Loucy (cell line): ENCODE results near the gene FCGR3A.

Experiments used
- EZH2phosphoT487 ChIP-seq: fragments of 200-600 bp; IDR thresholded peaks from 2 replicates; pipeline ENCODE4 v1.6.1; 2018; ENCODE audit warnings: antibody characterized with exemption, mild to moderate bottlenecking, moderate library complexity, borderline replicate concordance
- TF ChIP-seq, protein P1 (sequence below): fragments of 200-600 bp; sonication (generic); conservative IDR thresholded peaks from 2 replicates; pipeline ENCODE4 v1.5.1; 2014; ENCODE audit warnings: mild to moderate bottlenecking, antibody characterized with exemption, low read length

DNA sequence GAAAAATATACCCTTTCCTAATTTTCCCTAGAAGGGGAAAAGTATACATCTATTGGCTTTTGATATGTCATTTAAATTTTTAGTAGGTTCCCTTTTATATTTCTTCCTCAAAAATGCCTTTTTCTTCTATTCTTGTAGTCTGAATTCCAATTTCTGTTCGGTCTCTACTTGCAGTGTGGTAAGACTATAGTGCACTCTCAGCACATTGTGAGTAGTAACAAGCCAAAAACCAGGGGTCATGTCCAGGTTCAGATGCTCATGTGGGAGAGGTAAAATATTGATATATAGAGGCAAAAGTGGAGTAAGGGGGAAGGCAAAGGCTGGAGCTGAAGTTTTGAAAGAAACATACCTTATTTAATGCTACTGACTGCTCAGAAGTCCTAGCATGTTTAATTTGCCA, 48.4 kb downstream of the FCGR3A start:
- TF ChIP-seq, protein P1, sequence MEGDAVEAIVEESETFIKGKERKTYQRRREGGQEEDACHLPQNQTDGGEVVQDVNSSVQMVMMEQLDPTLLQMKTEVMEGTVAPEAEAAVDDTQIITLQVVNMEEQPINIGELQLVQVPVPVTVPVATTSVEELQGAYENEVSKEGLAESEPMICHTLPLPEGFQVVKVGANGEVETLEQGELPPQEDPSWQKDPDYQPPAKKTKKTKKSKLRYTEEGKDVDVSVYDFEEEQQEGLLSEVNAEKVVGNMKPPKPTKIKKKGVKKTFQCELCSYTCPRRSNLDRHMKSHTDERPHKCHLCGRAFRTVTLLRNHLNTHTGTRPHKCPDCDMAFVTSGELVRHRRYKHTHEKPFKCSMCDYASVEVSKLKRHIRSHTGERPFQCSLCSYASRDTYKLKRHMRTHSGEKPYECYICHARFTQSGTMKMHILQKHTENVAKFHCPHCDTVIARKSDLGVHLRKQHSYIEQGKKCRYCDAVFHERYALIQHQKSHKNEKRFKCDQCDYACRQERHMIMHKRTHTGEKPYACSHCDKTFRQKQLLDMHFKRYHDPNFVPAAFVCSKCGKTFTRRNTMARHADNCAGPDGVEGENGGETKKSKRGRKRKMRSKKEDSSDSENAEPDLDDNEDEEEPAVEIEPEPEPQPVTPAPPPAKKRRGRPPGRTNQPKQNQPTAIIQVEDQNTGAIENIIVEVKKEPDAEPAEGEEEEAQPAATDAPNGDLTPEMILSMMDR = no peak
- TF ChIP-seq EZH2phosphoT487 = no peak
